ENCODE measurements around the gene TIMP4.

Gene TIMP4

GRCh38 chr3:12135029-12135657 is 23.6 kb downstream of the TIMP4 start:
- Histone ChIP-seq H4K20me1 (no peaks in the 10 kb centered on the region), H3K4me2 (no peak overlapping the region), H3K9ac (no peak overlapping the region), H3K36me3 (no peaks in the 10 kb centered on the region), H3K9me3 (no peaks in the 10 kb centered on the region), H3K4me3 (no peak overlapping the region), H3K4me1 (peaks cover 11% of the 10 kb centered on the region), H3K27me3 (no peaks in the 10 kb centered on the region), H3K27ac (no peak overlapping the region)
- TF ChIP-seq Cebpa-rat (IDR thresholded peaks at IDR 0.05) = no peak

- H3K36me3 ChIP-seq = no peaks in the 10 kb centered on the region
- H3K9ac ChIP-seq = no peak overlapping the region
- no peak overlapping the region for H3K27ac ChIP-seq
- H3K9me3 ChIP-seq = no peaks in the 10 kb centered on the region
- H3K27me3 ChIP-seq = no peaks in the 10 kb centered on the region
- H3K4me2 ChIP-seq = no peak overlapping the region
- no peak overlapping the region for H3K4me3 ChIP-seq
- no peak for TF ChIP-seq Cebpa-rat (IDR thresholded peaks at IDR 0.05)
- H4K20me1 ChIP-seq = no peaks in the 10 kb centered on the region
- peaks cover 2% of the 10 kb centered on the region for H3K4me1 ChIP-seq
Observed at GRCh38 chr3:12132881-12133280, 25.8 kb downstream of the TIMP4 start.

- Histone ChIP-seq H3K9ac (no peak overlapping the region), H3K4me2 (no peak overlapping the region), H3K4me3 (no peak overlapping the region), H3K4me1 (no peaks in the 10 kb centered on the region), H3K27ac (no peak overlapping the region), H3K36me3 (no peaks in the 10 kb centered on the region), H3K27me3 (no peaks in the 10 kb centered on the region), H3K9me3 (no peaks in the 10 kb centered on the region), H4K20me1 (no peaks in the 10 kb centered on the region)
- TF ChIP-seq Cebpa-rat (IDR thresholded peaks at IDR 0.05) = no peak
Observed at GRCh38 chr3:12131351-12132090, 27.2 kb downstream of the TIMP4 start.

GRCh38 chr3:12127391-12127790 is 31.3 kb downstream of the TIMP4 start:
- Histone ChIP-seq H3K27ac (no peak overlapping the region), H3K4me3 (no peak overlapping the region), H3K9ac (no peak overlapping the region), H3K27me3 (no peaks in the 10 kb centered on the region), H3K9me3 (no peaks in the 10 kb centered on the region), H3K36me3 (no peaks in the 10 kb centered on the region), H4K20me1 (no peaks in the 10 kb centered on the region), H3K4me2 (no peak overlapping the region), H3K4me1 (peaks cover 7% of the 10 kb centered on the region)
- TF ChIP-seq Cebpa-rat (IDR thresholded peaks at IDR 0.05) = no peak

- Histone ChIP-seq H3K4me1 (peaks cover 23% of the 10 kb centered on the region), H3K9me3 (no peaks in the 10 kb centered on the region), H3K4me2 (no peak overlapping the region), H3K27me3 (no peaks in the 10 kb centered on the region), H3K36me3 (no peaks in the 10 kb centered on the region), H4K20me1 (no peaks in the 10 kb centered on the region), H3K9ac (no peak overlapping the region), H3K27ac (no peak overlapping the region), H3K4me3 (no peak overlapping the region)
- no peak for TF ChIP-seq Cebpa-rat (IDR thresholded peaks at IDR 0.05)
Observed at GRCh38 chr3:12125772-12126171, 32.9 kb downstream of the TIMP4 start.

- Histone ChIP-seq H4K20me1 (no peaks in the 10 kb centered on the region), H3K9me3 (no peaks in the 10 kb centered on the region), H3K27me3 (no peaks in the 10 kb centered on the region), H3K36me3 (no peaks in the 10 kb centered on the region), H3K4me3 (no peak overlapping the region), H3K4me1 (peaks cover 44% of the 10 kb centered on the region), H3K4me2 (peak overlapping the region; percentile 76; the same call in 1 of the 2 replicates), H3K27ac (no peak overlapping the region), H3K9ac (no peak overlapping the region)
- TF ChIP-seq Cebpa-rat (IDR thresholded peaks at IDR 0.05) = no peak
Observed at GRCh38 chr3:12121466-12121865, 37.2 kb downstream of the TIMP4 start.

- peak; percentile 91; the same call in 1 of the 2 replicates for TF ChIP-seq Cebpa-rat (IDR thresholded peaks at IDR 0.05)
- H3K27me3 ChIP-seq = no peaks in the 10 kb centered on the region
- H3K9me3 ChIP-seq = no peaks in the 10 kb centered on the region
- no peaks in the 10 kb centered on the region for H4K20me1 ChIP-seq
- peak overlapping the region; percentile 76 for H3K4me2 ChIP-seq
- peaks cover 44% of the 10 kb centered on the region for H3K4me1 ChIP-seq
- H3K9ac ChIP-seq = no peak overlapping the region; the same call in 1 of the 2 replicates
- no peak overlapping the region for H3K4me3 ChIP-seq
- H3K27ac ChIP-seq = peak overlapping the region; percentile 64
- no peaks in the 10 kb centered on the region for H3K36me3 ChIP-seq
Observed at GRCh38 chr3:12120374-12121140, 38.2 kb downstream of the TIMP4 start.

GRCh38 chr3:12117473-12117872 is 41.2 kb downstream of the TIMP4 start:
- H4K20me1 ChIP-seq = no peaks in the 10 kb centered on the region
- H3K4me1 ChIP-seq = peaks cover 38% of the 10 kb centered on the region
- H3K27ac ChIP-seq = no peak overlapping the region
- no peak overlapping the region for H3K4me2 ChIP-seq
- H3K4me3 ChIP-seq = no peak overlapping the region
- no peak for TF ChIP-seq Cebpa-rat (IDR thresholded peaks at IDR 0.05)
- no peaks in the 10 kb centered on the region for H3K36me3 ChIP-seq
- H3K9ac ChIP-seq = no peak overlapping the region
- H3K27me3 ChIP-seq = no peaks in the 10 kb centered on the region
- no peaks in the 10 kb centered on the region for H3K9me3 ChIP-seq

- H3K9me3 ChIP-seq = no peaks in the 10 kb centered on the region
- H3K36me3 ChIP-seq = no peaks in the 10 kb centered on the region
- H3K4me1 ChIP-seq = peaks cover 32% of the 10 kb centered on the region
- H4K20me1 ChIP-seq = no peaks in the 10 kb centered on the region
- no peak overlapping the region for H3K4me3 ChIP-seq
- no peak overlapping the region for H3K9ac ChIP-seq
- H3K27ac ChIP-seq = no peak overlapping the region
- no peak overlapping the region for H3K4me2 ChIP-seq
- H3K27me3 ChIP-seq = no peaks in the 10 kb centered on the region
- TF ChIP-seq Cebpa-rat (IDR thresholded peaks at IDR 0.05) = no peak
Observed at GRCh38 chr3:12116870-12117269, 41.8 kb downstream of the TIMP4 start.

- peaks cover 10% of the 10 kb centered on the region for H3K9me3 ChIP-seq
- H3K36me3 ChIP-seq = no peaks in the 10 kb centered on the region
Observed at GRCh38 chr3:12115849-12116248, 42.9 kb downstream of the TIMP4 start.

More at GRCh38 chr3:12115849-12116248, 42.9 kb downstream of the TIMP4 start:
- Histone ChIP-seq H3K4me1 (peaks cover 22% of the 10 kb centered on the region), H3K27me3 (no peaks in the 10 kb centered on the region), H4K20me1 (no peaks in the 10 kb centered on the region), H3K9ac (no peak overlapping the region), H3K4me3 (no peak overlapping the region), H3K27ac (no peak overlapping the region), H3K4me2 (no peak overlapping the region)
- TF ChIP-seq Cebpa-rat (IDR thresholded peaks at IDR 0.05) = no peak
